ENCODE results near the gene GCK.

The GCK gene

DNA sequence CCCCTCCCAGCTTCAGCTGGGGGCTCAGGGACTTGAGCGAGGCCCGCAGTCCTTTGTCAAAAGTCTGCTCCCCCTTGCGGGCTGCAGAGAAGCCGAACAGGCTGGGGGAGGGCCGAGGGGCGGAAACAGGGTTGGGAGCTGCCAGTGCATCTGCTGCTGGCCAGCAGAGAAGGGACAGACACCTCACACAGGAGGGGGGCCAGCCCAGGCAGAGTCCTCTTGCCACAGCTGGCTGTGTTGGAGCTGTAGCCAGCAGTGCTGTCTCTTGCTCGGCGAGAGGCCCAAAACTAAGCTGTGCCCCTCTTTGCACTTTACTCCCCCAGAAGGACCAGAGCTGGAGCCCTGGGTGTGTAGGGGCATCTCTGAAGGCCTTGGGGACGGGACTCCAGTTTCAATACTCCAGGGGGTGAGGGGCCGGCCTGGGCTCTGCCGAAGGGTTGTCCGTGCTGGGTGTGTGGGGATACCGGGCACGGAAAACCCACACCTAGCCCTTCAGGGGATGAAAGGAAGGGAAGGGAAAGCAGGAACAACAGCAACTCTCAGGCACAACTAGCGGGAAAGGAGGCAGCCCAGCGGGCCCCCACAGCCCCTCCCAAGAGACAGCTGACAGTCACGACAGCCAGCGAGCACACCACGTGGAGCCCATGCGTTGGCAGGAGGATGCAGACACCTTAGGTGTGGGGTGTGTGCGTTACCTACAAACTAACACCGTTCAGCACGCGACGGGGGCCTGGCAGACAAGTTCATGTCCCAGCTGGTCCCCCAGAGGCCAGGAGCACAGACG is 29.4 kb upstream of the GCK start:
- TF ChIP-seq, protein P1, sequence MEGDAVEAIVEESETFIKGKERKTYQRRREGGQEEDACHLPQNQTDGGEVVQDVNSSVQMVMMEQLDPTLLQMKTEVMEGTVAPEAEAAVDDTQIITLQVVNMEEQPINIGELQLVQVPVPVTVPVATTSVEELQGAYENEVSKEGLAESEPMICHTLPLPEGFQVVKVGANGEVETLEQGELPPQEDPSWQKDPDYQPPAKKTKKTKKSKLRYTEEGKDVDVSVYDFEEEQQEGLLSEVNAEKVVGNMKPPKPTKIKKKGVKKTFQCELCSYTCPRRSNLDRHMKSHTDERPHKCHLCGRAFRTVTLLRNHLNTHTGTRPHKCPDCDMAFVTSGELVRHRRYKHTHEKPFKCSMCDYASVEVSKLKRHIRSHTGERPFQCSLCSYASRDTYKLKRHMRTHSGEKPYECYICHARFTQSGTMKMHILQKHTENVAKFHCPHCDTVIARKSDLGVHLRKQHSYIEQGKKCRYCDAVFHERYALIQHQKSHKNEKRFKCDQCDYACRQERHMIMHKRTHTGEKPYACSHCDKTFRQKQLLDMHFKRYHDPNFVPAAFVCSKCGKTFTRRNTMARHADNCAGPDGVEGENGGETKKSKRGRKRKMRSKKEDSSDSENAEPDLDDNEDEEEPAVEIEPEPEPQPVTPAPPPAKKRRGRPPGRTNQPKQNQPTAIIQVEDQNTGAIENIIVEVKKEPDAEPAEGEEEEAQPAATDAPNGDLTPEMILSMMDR (conservative IDR thresholded peaks at IDR 0.05; ENCODE audit: low read depth, low read length) = peak; percentile 14
- no peak for DNase-seq (ENCODE audit: low read depth)
- no peak overlapping the region for H3K4me3 ChIP-seq (ENCODE audit: low read depth, low read length)

DNA sequence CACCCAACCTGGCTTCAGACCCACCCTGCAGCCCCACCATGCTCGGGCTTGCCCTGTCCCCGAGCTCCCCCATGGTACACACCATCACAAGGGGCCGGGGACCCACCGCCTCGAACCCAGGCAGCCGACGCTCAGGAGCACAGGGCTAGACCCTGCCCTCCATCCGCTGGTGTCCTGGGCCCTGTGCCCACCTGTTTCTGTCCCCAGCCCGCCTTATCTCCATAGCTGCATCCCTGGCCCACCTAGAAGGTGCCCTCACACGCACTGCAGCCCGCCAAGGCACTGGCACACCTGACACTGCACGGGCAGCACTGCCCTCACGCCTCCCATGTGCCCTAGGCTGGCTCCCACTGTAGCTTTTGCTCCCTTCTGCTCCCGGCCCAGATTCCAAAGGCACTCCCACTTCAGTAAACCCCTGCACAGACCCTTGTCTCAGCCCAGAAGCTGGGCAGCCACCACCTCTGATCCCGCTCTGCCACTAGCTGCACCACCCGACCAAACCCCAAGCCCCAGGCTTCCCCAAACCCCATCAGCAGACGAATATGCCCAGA is 28.7 kb upstream of the GCK start:
- H3K4me3 ChIP-seq (ENCODE audit: low read depth, low read length) = no peak overlapping the region
- no peak for DNase-seq (ENCODE audit: low read depth)
- TF ChIP-seq, protein P1 (conservative IDR thresholded peaks at IDR 0.05; ENCODE audit: low read depth, low read length) = no peak

DNA sequence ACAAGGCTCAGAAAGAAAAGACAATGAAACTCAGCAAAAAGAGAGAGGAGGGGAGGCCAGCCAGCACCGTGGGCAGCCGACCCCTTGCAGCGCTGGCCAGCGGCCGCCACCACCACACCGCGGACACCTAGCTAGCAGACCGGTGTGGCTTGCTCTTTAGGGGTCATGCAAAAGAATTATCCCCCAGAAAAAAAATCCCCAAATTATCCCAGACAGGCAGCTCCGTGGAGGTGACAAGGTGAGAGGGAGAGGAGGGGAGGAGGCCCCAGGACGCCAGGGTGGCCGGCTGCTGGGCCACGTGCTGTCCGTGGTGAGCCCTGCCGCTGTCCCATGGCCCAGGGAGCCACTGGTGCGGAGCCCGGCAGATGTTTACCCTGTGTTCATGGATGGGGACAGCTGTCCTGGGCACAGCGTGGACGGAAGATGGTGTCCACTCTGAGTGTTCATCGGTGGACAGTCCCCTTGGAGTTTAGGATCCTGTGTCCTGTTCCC is 28.0 kb upstream of the GCK start:
- TF ChIP-seq, protein P1 (conservative IDR thresholded peaks at IDR 0.05; ENCODE audit: low read depth, low read length) = no peak
- DNase-seq (ENCODE audit: low read depth) = no peak
- H3K4me3 ChIP-seq (ENCODE audit: low read depth, low read length) = no peak overlapping the region

DNA sequence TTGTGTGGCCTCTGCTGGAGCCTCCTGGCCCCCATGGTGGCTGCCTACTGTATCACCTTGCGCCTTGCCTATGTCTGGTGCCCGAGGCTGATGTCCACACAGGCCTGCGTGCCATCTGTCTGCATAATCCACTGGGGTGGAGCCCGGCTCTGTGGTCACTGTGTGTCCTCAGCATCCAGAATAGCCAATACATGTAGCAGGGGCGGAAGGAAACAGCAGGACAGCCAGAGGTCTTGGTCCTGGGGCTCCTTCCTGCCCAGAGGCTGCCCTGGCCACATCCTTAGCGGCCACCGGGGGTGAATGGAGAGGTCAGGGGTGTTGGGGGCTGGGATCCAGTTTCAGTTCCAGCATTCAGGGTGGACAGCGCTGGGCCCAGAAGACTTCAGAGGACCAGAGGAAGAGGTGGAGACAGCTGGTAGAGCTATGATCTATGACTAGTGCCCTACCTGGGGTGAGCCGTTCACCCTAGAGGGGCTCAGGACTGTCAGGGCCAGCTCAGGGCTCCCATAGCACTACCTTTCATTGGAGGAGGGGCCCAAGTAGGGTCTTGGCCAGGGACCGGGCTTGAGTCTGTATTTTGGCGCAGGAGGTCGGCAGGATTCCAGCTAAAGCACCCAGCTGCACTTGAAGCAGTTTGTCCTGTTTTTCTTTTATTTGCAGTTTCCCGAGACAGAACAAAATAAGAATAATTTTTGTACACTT is 27.4 kb upstream of the GCK start:
- no peak for DNase-seq (ENCODE audit: low read depth)
- TF ChIP-seq, protein P1 (conservative IDR thresholded peaks at IDR 0.05; ENCODE audit: low read depth, low read length) = no peak
- H3K4me3 ChIP-seq (ENCODE audit: low read depth, low read length) = no peak overlapping the region

DNA sequence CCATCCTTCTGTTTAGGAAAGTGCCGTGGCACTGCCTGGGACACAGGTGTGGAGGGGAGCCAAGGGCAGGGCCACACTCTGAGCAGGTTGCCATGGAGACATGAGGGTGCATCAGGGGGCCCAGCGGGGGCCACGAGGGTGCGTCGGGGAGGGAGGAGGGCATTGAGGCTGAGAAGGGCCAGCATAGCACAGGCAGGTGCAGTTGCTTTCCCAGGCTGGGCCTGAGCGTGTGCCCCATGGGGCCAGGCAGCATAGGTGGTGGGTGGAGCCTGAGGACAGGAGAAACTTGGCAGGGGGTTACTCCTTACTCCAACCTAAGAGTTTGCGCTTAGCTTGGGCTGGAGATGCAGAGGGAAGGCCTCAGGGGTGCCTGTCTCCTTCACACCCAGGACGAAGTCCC is 26.8 kb upstream of the GCK start:
- no peak for DNase-seq (ENCODE audit: low read depth)
- TF ChIP-seq, protein P1 (conservative IDR thresholded peaks at IDR 0.05; ENCODE audit: low read depth, low read length) = no peak
- H3K4me3 ChIP-seq (ENCODE audit: low read depth, low read length) = no peak overlapping the region

DNA sequence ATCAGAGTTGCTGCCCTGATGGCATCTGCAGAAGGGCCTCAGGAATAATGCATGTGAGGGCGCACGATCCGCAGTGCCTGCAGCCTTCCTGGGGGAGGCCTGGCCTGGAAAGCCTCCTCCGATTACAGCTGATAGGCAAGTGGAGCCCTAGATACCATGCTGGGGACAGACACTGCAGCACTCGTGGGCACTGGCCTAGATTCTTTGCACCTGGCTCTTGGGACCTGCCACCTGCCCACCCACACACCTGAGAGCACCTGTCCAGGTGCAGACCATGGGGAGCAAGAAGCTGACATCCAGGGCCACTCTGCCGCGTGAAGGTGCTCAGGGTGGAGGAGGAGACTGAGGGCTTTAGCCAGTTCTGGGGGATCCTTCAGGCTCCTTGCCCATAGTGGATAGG is 26.3 kb upstream of the GCK start:
- no peak overlapping the region for H3K4me3 ChIP-seq (ENCODE audit: low read depth, low read length)
- DNase-seq (ENCODE audit: low read depth) = no peak
- TF ChIP-seq, protein P1 (conservative IDR thresholded peaks at IDR 0.05; ENCODE audit: low read depth, low read length) = no peak

All from choroid plexus epithelial cell (primary cell).